COLO668 (cell line): ENCODE results near the gene CMC4.

Experiments
- DNase-seq: peaks from one replicate; lab custom pipeline; 2025; ENCODE audit not compliant: unreplicated experiment; lab: John Stamatoyannopoulos, UW

The CMC4 gene

DNA sequence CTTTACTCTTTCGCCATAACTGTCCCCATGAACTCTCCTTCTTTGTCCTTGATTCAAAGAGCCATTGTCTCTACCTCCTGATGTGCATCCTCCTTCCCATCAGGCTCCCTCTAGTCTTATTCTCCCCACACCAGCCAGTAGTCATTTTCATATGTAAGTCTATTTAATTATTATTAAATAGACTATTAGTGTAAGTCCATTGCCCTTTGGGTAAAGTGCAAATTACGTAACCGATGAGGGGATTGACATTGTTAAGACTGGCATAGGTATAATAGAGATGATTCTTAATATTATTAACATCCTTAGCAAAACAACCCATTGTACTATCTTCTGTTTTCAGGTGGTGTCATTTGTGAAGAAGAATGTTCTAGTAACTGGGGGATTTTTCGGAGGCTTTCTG lies 16.7 kb downstream of the CMC4 start:
- DNase-seq, result no peak

DNA sequence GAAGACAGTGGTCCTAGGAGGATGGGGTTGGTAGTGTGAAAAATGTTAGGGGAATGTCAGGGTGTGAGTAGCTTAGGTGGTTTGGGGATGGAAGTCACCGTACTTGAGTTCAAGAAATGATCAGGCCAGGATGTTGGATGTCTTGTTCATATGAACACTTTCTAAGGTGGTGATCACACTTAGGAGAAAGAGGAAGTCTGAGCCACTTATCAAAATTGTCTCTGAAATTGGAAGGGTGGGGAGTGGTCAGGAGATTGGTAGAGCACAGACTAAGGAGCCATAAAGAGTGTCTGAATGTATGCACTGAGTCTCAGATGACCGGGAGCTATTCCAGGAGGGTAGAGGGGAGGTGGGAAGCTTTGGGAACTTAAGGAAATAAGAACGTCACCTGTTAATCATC lies 17.3 kb downstream of the CMC4 start:
- no peak for DNase-seq

DNA sequence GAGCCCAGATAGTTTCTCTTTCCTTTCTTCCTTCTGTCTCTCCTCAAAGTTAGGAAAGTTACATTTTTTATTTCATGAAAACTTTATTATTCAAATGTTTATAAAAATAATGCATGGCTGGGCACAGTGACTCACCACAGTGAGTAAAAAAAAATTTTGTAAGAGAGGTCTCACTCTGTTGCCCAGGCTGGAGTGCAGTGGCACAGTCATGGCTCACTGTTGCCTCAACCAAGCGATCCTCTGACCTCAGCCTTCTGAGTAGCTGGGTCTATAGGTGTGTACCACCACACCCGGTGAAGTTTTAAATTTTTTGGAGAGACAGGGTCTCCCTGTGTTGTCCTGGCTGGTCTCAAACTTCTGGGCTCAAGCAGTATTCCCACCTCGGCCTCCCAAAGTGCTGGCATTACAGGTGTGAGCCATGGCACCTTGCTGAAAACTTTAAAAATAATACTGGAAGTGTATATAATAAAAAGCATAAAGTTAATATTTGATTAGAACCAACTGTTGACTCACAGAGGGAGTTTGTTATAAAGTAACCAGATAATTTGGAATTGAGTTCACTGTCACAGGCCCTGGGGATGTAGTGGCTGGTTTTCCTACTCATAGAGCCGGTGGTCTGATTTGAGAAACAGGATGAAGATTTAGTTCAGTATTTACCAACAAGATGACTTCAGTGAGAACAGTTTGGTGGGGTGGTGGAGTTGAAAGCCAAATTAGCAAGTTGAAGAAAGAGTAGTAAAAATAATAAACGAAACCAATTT lies 18.0 kb downstream of the CMC4 start:
- DNase-seq, result no peak

DNA sequence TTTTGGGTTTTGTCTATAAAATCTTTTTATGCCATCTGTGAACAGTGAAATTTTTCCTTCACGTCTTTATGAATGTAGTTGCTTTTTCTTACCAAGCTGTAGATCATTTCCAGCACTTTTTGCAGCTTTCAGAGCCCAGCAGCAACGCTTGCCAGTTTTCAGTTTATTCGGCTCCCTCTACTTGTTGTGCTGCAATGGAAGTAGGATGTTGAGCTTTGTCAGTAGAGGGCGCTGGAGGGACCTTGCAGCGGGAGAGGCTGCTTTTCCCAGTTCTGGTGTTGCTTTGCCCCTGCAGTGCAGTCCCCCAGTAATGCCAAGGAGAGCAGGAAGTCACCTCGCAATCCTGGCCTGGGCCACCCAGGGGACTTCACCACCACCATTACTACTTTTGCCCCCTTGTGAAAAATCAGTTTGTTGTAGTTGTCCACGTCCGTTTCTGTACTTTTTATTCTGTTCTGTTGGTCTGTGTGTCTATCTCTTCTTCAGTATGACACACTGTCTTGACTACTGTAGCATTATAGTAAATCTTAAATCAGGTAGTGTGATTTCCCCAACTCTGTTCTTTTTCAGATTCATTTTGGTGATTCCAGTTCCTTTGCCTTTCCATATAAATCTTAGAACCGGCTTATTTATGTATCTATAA lies 21.8 kb downstream of the CMC4 start:
- peak; percentile 52 for DNase-seq

DNA sequence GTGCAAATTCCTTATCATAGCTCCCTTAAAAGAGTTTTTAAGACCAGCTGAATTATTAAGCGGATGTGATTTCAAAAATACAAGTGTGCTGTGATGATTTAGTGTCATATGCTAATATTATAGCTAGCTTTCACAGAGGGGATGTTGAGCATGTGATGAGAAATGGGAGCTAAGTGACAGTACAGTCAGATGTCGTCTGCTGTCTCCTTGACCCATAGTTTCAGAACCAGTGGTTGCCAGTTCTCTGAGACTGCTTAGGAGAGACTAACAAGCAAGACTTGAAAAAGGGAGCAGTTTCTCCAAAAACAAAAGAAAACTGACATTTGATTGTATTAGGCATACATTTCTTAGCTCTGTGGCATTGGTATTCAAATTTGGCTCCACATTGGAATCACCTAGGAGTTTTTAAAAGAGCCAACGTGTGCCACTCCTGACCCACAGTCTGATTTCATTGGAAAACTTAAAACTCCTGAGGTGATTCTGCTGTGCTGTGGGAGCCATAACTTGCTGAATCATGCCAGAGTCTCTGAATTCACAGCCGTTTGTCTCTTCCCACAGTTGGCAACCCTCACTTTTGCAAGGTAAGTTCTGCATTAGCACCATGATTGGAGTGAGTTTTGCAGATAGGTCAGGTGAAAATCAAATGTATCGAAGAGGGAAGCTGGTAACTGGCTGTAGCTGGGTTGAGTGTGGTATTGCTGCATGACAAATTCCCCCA lies 24.0 kb downstream of the CMC4 start:
- DNase-seq, result no peak

DNA sequence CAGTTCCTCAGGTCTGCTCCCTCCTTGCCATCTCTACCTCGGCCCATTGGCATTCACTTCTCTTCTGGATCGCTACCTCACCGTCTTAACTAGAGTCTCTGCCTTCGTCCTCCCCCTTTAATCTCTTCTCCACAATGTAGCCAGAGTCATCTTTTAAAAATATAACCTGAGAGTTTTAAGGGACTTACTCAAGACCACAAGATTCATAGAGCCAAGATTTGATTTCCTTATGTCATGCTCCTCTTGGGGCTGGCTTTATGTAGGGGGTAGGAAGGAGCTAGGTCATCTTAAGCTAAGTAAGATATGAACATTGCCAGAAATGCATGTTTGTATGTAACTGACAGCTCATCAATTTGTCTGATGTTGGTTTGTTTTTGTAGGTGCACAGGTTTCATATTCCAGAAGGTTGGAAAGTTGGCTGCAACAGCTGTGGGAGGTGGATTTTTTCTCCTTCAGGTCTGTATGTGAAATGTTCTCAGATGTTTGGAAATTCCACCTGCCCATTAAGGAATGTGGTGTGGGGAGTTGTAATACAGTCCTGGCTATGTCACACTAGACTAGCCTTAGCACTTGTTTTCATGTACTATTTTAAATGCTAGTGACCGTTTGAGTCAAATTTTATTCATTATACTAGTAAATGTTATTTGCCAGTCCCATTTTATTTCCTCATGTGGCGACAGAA lies 24.7 kb downstream of the CMC4 start:
- DNase-seq, result no peak

DNA sequence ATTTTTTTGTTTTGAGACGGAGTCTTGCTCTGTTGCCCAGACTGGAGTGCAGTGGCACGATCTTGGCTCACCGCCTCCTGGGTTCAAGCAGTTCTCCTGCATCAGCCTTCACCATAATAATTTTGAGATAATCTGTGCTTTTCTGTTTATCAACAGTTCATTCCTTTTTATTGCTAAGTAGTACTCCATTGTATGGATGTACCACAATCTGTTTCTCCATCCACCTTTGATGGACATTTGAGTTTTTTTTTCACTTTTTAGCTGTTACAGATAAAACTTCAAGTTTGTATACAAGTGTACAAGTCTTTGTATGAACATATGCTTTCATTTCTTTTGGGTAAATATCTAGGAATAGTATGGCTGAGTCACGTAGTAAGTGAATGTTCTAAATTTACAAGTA lies 35.2 kb downstream of the CMC4 start:
- DNase-seq, result no peak

DNA sequence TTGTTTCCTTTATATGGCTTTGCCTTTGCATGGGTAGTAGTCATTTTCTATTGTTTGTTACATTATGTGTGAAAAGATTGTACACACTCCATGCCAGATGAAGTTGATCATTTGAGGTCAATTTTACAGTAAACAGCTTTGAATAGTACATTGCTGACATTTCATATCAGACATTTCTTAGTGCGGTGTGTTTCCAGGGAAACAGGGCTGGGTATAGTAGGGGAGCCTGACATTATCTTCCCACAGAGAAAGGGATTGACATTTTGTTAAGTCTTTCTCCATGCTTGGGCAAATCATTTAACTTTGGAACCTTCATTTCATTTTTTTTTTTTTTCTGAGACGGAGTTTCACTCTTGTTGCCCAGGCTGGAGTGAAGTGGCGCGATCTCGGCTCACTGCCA lies 39.3 kb downstream of the CMC4 start:
- DNase-seq, result no peak

DNA sequence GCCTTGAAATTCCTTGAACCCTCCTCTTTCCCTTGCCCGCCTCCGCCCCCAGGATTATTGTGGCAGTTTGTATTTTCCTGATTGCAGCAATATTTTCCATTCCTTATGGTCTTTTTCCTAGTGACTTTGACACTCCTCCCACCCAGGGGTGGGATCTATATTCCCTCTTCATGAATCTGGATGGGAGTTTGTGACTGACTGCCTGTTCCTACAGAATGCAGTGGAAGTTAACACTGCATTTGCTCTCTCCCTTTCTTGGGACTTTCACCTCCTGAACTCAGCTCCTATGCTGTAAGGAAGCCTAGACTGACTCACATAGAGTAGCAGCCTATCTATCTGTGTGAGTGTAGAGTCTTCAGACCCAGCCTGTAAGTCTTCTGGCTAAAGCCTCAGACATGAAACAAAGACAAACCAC lies 42.1 kb downstream of the CMC4 start:
- DNase-seq, result no peak

DNA sequence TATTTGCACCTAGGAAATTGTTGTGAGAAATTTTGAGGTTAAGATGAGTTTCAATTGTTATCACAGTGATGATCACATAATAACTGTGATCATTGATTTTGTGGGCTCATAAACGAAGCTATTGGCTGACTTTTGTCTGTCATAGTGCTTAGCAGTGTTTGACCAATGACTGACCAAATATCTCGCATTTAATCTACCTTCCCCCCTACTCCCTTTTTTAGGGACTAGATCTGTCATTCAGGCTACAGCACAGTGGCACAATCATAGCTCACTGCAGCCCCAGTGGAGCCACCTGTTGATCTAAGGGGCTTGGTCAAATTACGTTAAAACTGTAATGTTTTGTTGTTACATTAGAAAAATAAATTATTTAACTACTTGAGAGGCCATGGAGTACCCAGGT lies 42.8 kb downstream of the CMC4 start:
- DNase-seq, result no peak

DNA sequence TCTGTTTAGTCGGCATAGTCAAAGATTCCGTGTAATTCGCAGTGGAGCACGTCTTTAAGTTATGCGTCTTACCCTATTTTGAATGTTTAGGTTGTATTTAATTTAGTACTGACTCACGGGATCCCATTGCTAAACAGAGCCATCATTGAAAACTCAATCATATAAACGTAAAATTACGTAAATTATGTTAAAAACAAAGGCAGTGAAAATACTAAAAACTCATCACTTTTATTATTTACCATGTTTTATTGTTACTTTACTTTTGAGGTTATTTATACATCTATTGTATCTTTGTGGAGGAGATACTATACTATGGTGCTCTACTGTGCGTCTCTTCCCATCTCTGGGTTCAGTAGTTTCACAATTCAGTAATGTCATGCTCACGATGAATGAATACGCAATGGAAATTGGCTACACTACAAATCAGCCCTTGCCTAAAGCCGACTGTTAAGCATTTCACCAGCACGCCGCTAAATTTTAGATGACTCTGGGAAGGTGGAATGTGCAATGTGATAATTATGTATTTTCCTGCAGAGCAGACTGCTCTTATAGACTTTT lies 43.3 kb downstream of the CMC4 start:
- no peak for DNase-seq

DNA sequence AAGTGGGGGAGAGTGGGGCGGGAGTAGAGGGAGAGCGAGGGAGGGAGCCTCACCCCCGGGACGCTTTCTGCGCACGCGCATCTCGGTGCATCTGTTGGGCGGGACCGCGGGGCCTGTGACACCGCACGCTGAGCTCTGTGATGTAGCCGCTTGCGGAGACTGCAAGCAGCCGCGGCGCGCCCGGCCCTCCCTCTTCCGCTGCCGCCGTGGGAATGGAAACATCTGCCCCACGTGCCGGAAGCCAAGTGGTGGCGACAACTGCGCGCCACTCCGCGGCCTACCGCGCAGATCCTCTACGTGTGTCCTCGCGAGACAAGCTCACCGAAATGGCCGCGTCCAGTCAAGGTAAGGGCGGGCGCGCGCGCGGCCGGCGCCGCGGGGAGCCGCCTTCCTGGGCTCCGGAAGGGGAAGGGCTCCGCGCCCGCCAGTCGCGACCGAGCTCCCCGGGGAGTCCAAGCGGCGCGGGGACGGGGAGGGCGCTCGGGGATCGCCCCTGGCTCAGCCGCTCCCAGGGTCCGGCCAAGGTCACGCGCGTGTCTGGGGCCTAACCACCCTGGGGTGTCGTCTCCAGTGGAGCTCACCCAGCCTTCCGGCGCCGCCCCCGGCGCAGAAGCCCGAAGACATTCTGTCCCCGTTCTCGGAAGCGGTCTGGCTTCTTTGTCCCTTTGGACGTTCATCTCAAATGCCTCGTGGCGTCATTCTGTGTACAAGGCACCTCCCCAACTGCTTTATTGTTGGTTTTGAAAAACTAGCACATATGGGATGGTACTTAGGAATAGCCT lies 44.0 kb downstream of the CMC4 start, which contains the start of gene FUNDC2:
FUNDC2 (plus strand) TSS at position 118 of the 782 bp plus-strand sequence; CDS start at position 213, 95 bp downstream.
- DNase-seq, result peak; percentile 99

DNA sequence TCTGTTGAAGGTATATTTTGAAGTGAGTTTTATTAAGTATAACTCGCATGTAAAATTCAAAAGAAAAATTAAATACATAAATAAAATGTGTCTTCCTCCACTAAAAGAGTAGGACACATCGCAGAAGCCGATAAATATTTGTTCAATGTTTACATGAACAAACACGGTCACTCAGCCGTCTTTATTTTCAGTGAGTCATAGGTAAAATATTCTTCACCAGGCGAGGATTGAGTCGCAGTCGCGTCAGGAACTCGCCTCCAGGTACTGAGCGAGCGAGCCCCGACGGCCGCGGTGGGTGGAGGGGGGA lies 44.6 kb downstream of the CMC4 start:
- DNase-seq, result no peak

DNA sequence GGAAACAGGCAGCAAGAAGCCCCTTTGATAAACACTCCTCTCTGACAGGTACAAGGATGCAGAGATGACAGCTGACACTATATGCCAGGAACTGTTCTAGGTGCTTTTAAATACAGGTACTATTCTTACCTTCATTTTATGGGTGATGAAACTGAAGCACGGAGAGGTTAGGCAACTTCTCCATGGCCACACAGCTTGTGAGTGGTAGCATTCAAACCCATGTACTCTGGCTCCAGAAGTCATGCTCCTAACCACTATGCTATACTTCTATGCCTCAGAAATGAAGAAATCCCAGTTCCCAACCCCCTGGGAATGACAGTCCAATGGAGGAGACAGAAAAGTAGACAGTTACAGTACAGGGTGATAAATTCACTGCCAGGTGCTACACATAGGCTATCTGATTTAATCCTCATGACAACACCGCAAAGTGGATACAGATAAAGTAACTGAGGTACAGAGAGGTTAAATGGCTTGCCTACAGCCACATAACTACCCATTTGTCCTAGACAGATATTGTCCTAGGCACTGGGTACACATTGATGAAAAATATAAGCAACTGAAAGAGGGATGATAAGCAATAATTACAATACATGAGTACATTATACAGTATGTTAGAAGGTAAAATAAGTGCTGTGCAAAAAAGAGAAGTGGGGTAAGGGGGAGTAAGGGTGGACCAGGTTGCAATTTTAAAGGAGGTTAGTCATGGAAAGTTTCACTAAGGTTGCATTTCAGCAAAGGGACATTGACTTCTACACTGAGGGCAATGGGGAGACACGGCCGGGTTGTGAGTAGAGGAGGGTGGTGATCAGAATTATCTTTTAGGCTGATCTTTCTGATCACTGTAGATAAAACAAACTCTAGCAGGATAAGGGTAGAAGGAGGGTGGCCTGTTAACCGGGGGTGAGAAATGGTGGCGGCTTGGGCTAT lies 46.8 kb downstream of the CMC4 start:
- DNase-seq, result no peak

DNA sequence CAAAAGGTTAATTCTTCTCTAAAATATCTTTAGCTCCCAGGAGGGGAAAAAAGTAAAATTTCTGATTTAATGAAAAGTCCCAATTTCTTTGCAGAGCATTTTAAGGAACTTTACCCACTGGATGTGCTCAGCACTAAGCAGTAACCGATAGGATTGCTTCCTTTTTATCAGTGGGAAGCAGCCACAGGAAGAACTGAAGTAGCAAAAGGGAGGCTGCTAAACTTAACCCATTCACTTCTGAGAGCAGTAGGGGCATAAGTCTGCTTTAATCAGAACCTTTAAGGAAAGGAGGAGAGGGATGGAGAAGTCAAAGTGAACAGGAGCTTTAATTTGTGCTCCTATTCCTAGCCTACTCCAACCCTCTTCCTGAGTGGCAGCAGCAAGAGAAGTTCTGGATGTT lies 48.4 kb downstream of the CMC4 start, which contains the start of gene F8:
F8 (minus strand) TSS at position 139 of the 400 bp plus-strand sequence. CDS start 171 bp downstream, outside the sequence.
- DNase-seq, result no peak

DNA sequence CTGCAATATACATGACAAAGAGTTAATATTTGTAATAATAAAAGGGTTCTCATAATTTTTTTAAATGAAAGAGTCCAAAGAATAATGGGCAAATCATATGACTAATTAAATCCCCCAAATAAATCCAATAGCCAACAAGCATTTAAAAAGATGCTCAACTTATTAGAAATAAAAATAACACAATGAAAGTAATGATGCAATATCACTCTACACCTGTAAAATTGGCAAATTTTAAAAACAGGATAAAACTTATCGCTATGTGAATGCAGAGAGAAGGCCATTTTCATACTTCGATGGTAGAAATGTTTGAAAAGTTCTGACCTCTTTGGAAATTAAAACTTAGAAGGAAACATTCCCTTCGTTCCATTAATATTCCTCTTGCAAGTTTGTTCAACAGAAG lies 50.3 kb downstream of the CMC4 start:
- DNase-seq, result no peak
